HG03108 (cell line): Measurements from ENCODE around the gene LDHAL6B.

ENCODE experiments used
- ATAC-seq: cut with Tn5 transposase; IDR thresholded peaks from one replicate; pipeline ENCODE4 v1.9.1; 2021; ENCODE audit warnings: moderate library complexity; ENCODE audit not compliant: unreplicated experiment

The LDHAL6B gene

GRCh38 chr15:59176653-59177316 is 29.9 kb upstream of the LDHAL6B start:
- ATAC-seq, result no peak

- no peak for ATAC-seq
Measured at GRCh38 chr15:59177317-59177660, 29.4 kb upstream of the LDHAL6B start.

- ATAC-seq, result no peak
Measured at GRCh38 chr15:59178151-59178695, 28.4 kb upstream of the LDHAL6B start.

- ATAC-seq, result no peak
Measured at GRCh38 chr15:59179717-59180116, 26.9 kb upstream of the LDHAL6B start.

GRCh38 chr15:59180945-59181600 is 25.6 kb upstream of the LDHAL6B start:
- ATAC-seq, result no peak

- ATAC-seq, result no peak
Measured at GRCh38 chr15:59185725-59186124, 20.9 kb upstream of the LDHAL6B start.

GRCh38 chr15:59186501-59186900 is 20.1 kb upstream of the LDHAL6B start:
- no peak for ATAC-seq

- ATAC-seq, result no peak
Measured at GRCh38 chr15:59189241-59189640, 17.4 kb upstream of the LDHAL6B start.

GRCh38 chr15:59190291-59190690 is 16.4 kb upstream of the LDHAL6B start:
- ATAC-seq, result no peak

GRCh38 chr15:59191855-59192237 is 14.8 kb upstream of the LDHAL6B start:
- ATAC-seq, result no peak

- ATAC-seq, result no peak
Measured at GRCh38 chr15:59194639-59195325, 11.9 kb upstream of the LDHAL6B start.

GRCh38 chr15:59196416-59196815 is 10.2 kb upstream of the LDHAL6B start:
- no peak for ATAC-seq

- no peak for ATAC-seq
Measured at GRCh38 chr15:59197454-59197853, 9.2 kb upstream of the LDHAL6B start.

GRCh38 chr15:59199626-59200465 is 6.8 kb upstream of the LDHAL6B start:
- no peak for ATAC-seq

- ATAC-seq, result no peak
Measured at GRCh38 chr15:59200560-59200959, 6.1 kb upstream of the LDHAL6B start.

GRCh38 chr15:59203008-59203407 is 3.6 kb upstream of the LDHAL6B start:
- ATAC-seq, result no peak

GRCh38 chr15:59203657-59204056 is 3.0 kb upstream of the LDHAL6B start:
- ATAC-seq, result no peak

GRCh38 chr15:59205839-59206622 is 612 bp upstream of the LDHAL6B start:
- no peak for ATAC-seq

GRCh38 chr15:59208613-59209249 is 2.1 kb downstream of the LDHAL6B start:
- ATAC-seq, result no peak

GRCh38 chr15:59210186-59210585 is 3.5 kb downstream of the LDHAL6B start:
- no peak for ATAC-seq
